ENCODE measurements around the gene PDHA1. TPM values are rescaled to one million over a fixed set of nuclear protein-coding genes. Genes with fewer than 3 reads are reported as not detected.

The PDHA1 gene
- total and polyA plus RNA-seq, 2 experiments from 2014 or later: 144 to 396 TPM

- H3K4me1 ChIP-seq (ENCODE audit: insufficient read depth): no peaks in the 10 kb centered on the region
- no peaks in the 10 kb centered on the region for H4K20me1 ChIP-seq (ENCODE audit: insufficient read depth, poor library complexity, severe bottlenecking)
- DNase-seq (ENCODE audit: low spot score): no peak
- H3K9me2 ChIP-seq (replicated peaks; ENCODE audit: insufficient read depth): no peaks in the 10 kb centered on the region
- no peaks in the 10 kb centered on the region for H3K27me3 ChIP-seq
- H3K36me3 ChIP-seq (replicated peaks; ENCODE audit: insufficient read depth, low read depth): no peaks in the 10 kb centered on the region
- no peaks in the 10 kb centered on the region for H3K79me2 ChIP-seq
- H3K27ac ChIP-seq: no peak overlapping the region
- H2AFZ ChIP-seq: no peak overlapping the region
- TF ChIP-seq EZH2phosphoT487 (IDR thresholded peaks at IDR 0.05; ENCODE audit: low read depth, severe bottlenecking, unreplicated experiment) (no peak), EZH2 (IDR thresholded peaks at IDR 0.05; ENCODE audit: borderline replicate concordance) (no peak), CTCF (IDR thresholded peaks at IDR 0.05; ENCODE audit: poor library complexity) (no peak)
- no peak overlapping the region for H3K4me3 ChIP-seq
- H3K4me2 ChIP-seq: no peak overlapping the region
- WGBS (ENCODE audit: low lambda C conversion rate, missing lambda C conversion rate): 73% methylated on average over 4 of the region's 4 CpGs
- no peaks in the 10 kb centered on the region for H3K9me3 ChIP-seq (ENCODE audit: low read depth)
Observed at GRCh38 chrX:19392703-19393102, 49.0 kb downstream of the PDHA1 start.

GRCh38 chrX:19403696-19404095 is 60.0 kb downstream of the PDHA1 start:
- no peak overlapping the region for H3K4me2 ChIP-seq
- H3K9me2 ChIP-seq (replicated peaks; ENCODE audit: insufficient read depth): no peaks in the 10 kb centered on the region
- no peak overlapping the region for H3K27ac ChIP-seq
- no peak for DNase-seq (ENCODE audit: low spot score)
- no peaks in the 10 kb centered on the region for H4K20me1 ChIP-seq (ENCODE audit: insufficient read depth, poor library complexity, severe bottlenecking)
- H3K36me3 ChIP-seq (replicated peaks; ENCODE audit: insufficient read depth, low read depth): no peaks in the 10 kb centered on the region
- H3K27me3 ChIP-seq: no peaks in the 10 kb centered on the region
- H3K4me3 ChIP-seq: no peak overlapping the region
- H3K9me3 ChIP-seq (ENCODE audit: low read depth): no peaks in the 10 kb centered on the region
- H3K4me1 ChIP-seq (ENCODE audit: insufficient read depth): no peaks in the 10 kb centered on the region
- no peaks in the 10 kb centered on the region for H3K79me2 ChIP-seq
- H2AFZ ChIP-seq: no peak overlapping the region
- TF ChIP-seq CTCF (IDR thresholded peaks at IDR 0.05; ENCODE audit: poor library complexity): no peak

- no peaks in the 10 kb centered on the region for H3K27me3 ChIP-seq
- H4K20me1 ChIP-seq (ENCODE audit: insufficient read depth, poor library complexity, severe bottlenecking): no peaks in the 10 kb centered on the region
- TF ChIP-seq EZH2 (IDR thresholded peaks at IDR 0.05; ENCODE audit: borderline replicate concordance): no peak
- no peak for TF ChIP-seq EZH2phosphoT487 (IDR thresholded peaks at IDR 0.05; ENCODE audit: low read depth, severe bottlenecking, unreplicated experiment)
- no peak for TF ChIP-seq CTCF (IDR thresholded peaks at IDR 0.05; ENCODE audit: poor library complexity)
- no peak overlapping the region for H3K27ac ChIP-seq
- H3K4me3 ChIP-seq: no peak overlapping the region
- no peaks in the 10 kb centered on the region for H3K79me2 ChIP-seq
- H3K4me2 ChIP-seq: no peak overlapping the region
- H3K9me3 ChIP-seq (ENCODE audit: low read depth): no peaks in the 10 kb centered on the region
- no peak overlapping the region for H2AFZ ChIP-seq
- H3K4me1 ChIP-seq (ENCODE audit: insufficient read depth): no peaks in the 10 kb centered on the region
- no peak for DNase-seq (ENCODE audit: low spot score)
- WGBS (ENCODE audit: low lambda C conversion rate, missing lambda C conversion rate): 78% methylated on average over 2 of the region's 2 CpGs
- H3K36me3 ChIP-seq (replicated peaks; ENCODE audit: insufficient read depth, low read depth): no peaks in the 10 kb centered on the region
- H3K9me2 ChIP-seq (replicated peaks; ENCODE audit: insufficient read depth): no peaks in the 10 kb centered on the region
Observed at GRCh38 chrX:19410259-19410658, 66.5 kb downstream of the PDHA1 start.

Small RNA genes within 50 kb of the gene (small RNA-seq; reads per million reads assigned to genes)
- gene RF00019: not detected

Other genes with a start within 250 kb of the PDHA1 start
- 3.7 and 4.5 TPM in 2 replicates for gene ADGRG2, start 221.5 kb upstream of the PDHA1 start, total RNA-seq
- gene ADGRG2, start 221.5 kb upstream of the PDHA1 start, polyA plus RNA-seq: 2.1 and 2.9 TPM in 2 replicates
- 0.33 and 0.48 TPM in 2 replicates for gene MAP3K15, start 171.6 kb downstream of the PDHA1 start, total RNA-seq
- 0.21 and 0.48 TPM in 2 replicates for gene MAP3K15, start 171.6 kb downstream of the PDHA1 start, polyA plus RNA-seq

Measured in hepatocyte (in vitro differentiated cells).